Measurements from ENCODE around the gene C3orf18.

DNA sequence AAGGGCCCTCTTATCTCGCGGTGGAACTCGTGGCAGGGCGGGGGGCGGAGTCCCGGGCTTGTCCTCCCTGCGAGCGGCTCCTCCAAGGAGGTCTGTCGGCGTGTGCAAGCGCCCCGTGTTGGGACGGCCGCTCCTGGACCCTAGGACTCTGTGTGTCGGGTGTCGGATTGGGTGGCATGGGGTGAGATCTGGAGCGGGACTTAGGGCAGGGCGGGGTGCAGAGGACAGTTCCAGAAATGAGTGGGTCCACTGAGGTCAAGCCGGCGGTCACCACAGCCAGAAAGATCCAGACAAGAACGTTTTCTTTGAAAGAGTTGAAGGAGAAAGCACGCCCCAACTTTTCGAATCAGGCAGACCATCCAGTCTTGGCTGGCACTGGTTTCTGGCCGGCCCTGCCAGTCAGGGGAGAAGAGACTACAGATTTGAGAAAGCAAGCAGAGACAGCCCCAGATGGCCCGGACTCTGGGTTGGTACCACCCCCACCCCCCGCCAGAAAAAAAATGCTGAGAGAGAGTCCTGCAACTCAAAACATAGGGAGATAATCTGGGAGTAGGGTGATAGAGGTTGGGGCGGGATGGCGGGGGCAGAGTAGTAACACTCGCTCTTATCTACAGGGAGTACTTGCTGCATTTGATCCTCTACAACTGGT, 44.8 kb upstream of the C3orf18 start:
- TF ChIP-seq, protein P1, sequence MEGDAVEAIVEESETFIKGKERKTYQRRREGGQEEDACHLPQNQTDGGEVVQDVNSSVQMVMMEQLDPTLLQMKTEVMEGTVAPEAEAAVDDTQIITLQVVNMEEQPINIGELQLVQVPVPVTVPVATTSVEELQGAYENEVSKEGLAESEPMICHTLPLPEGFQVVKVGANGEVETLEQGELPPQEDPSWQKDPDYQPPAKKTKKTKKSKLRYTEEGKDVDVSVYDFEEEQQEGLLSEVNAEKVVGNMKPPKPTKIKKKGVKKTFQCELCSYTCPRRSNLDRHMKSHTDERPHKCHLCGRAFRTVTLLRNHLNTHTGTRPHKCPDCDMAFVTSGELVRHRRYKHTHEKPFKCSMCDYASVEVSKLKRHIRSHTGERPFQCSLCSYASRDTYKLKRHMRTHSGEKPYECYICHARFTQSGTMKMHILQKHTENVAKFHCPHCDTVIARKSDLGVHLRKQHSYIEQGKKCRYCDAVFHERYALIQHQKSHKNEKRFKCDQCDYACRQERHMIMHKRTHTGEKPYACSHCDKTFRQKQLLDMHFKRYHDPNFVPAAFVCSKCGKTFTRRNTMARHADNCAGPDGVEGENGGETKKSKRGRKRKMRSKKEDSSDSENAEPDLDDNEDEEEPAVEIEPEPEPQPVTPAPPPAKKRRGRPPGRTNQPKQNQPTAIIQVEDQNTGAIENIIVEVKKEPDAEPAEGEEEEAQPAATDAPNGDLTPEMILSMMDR (IDR thresholded peaks at IDR 0.05 in 2 of 3, conservative IDR thresholded peaks at IDR 0.05 in 1 of 3; ENCODE audit: control insufficient read depth in 2 of 3, extremely low read depth in 1 of 3, insufficient read depth in 1 of 3, low read depth in 3 of 3, low read length in 3 of 3), result no peak
- no peak for TF ChIP-seq BMI1 (IDR thresholded peaks at IDR 0.05; ENCODE audit: borderline replicate concordance)
- TF ChIP-seq CREB1 (IDR thresholded peaks at IDR 0.05; ENCODE audit: low read depth), result no peak
- TF ChIP-seq HSF1 (IDR thresholded peaks at IDR 0.05; ENCODE audit: low read depth, low read length), result no peak
- no peak for TF ChIP-seq BRCA1 (IDR thresholded peaks at IDR 0.05; ENCODE audit: low read depth, low read length)
- no peak for TF ChIP-seq YY1 (IDR thresholded peaks at IDR 0.05; ENCODE audit: low read depth, low read length)
